Liver (tissue), 9 donors: Measurements from ENCODE around the gene COL4A4. TPM values are rescaled to one million over a fixed set of nuclear protein-coding genes. Genes with fewer than 3 reads are reported as not detected.
A peak's percentile ranks its signal among the peaks of the same experiment; 100 is the strongest.

ENCODE experiments used
- DNase-seq: peaks from one replicate; pipeline ENCODE4 v3.0.0-alpha.2; 2017; ENCODE audit warnings: low spot score
- H3K27ac ChIP-seq, 2 donors: one replicate each; pipeline ENCODE4 v1.7.0; 2013; ENCODE audit warnings: inconsistent platforms in 2 of 2, low read length in 2 of 2, control low read depth in 1 of 2, low read depth in 1 of 2, mild to moderate bottlenecking in 1 of 2
- H3K27me3 ChIP-seq, 4 donors: one replicate each; pipeline versions ENCODE4 v1.6.1 to v1.7.0; 2013; ENCODE audit warnings: low read length in 3 of 4, inconsistent platforms in 1 of 4, mild to moderate bottlenecking in 1 of 4, moderate library complexity in 1 of 4; ENCODE audit not compliant: control insufficient read depth in 4 of 4, insufficient read depth in 4 of 4
- H3K36me3 ChIP-seq, 4 donors: one replicate each; pipeline versions ENCODE4 v1.6.1 to v1.7.0; 2013; ENCODE audit warnings: low read length in 3 of 4, mild to moderate bottlenecking in 3 of 4, low read depth in 1 of 4, moderate library complexity in 1 of 4; ENCODE audit not compliant: control insufficient read depth in 4 of 4, insufficient read depth in 3 of 4
- H3K4me1 ChIP-seq, 4 donors: one replicate each; pipeline versions ENCODE4 v1.6.1 to v1.7.0; 2013; ENCODE audit warnings: low read length in 3 of 4, mild to moderate bottlenecking in 3 of 4, moderate library complexity in 1 of 4; ENCODE audit not compliant: control insufficient read depth in 4 of 4, insufficient read depth in 4 of 4
- H3K4me3 ChIP-seq, 3 donors: one replicate each; pipeline versions ENCODE4 v1.6.1 to v1.7.0; 2013; ENCODE audit warnings: low read length in 3 of 3, control low read depth in 1 of 3, low read depth in 1 of 3, mild to moderate bottlenecking in 1 of 3
- H3K9ac ChIP-seq, 2 donors: one replicate each; pipeline ENCODE4 v1.7.0; 2013; ENCODE audit warnings: low read length in 2 of 2, mild to moderate bottlenecking in 2 of 2, moderate library complexity in 2 of 2, control low read depth in 1 of 2, low read depth in 1 of 2
- H3K9me3 ChIP-seq, 4 donors: one replicate each; pipeline versions ENCODE4 v1.6.1 to v1.7.0; 2013; ENCODE audit warnings: low read length in 3 of 4; ENCODE audit not compliant: control insufficient read depth in 4 of 4
- FOXA1 ChIP-seq: IDR thresholded peaks from 2 replicates; pipeline ENCODE4 v1.6.1; 2016; ENCODE audit warnings: antibody characterized with exemption
- GABPA ChIP-seq, 2 donors: IDR thresholded peaks in 1 of 2; conservative IDR thresholded peaks in 1 of 2; 2 replicates each; pipeline ENCODE4 v1.6.1; 2016; ENCODE audit warnings: antibody characterized with exemption in 2 of 2, mild to moderate bottlenecking in 1 of 2, moderate library complexity in 1 of 2
- HNF4A ChIP-seq, 2 donors: conservative IDR thresholded peaks; 2 replicates each; pipeline ENCODE4 v1.6.1; 2016; ENCODE audit warnings: antibody characterized with exemption in 2 of 2, mild to moderate bottlenecking in 2 of 2
- JUND ChIP-seq, 2 donors: IDR thresholded peaks; 2 replicates each; pipeline ENCODE4 v1.6.1; 2016; ENCODE audit warnings: antibody characterized with exemption in 2 of 2
- NR2F2 ChIP-seq: IDR thresholded peaks from 2 replicates; pipeline ENCODE4 v1.6.1; 2016; ENCODE audit warnings: antibody characterized with exemption
- RAD21 ChIP-seq, 2 donors: IDR thresholded peaks; 2 replicates each; pipeline ENCODE4 v1.6.1; 2016; ENCODE audit warnings: antibody characterized with exemption in 2 of 2, mild to moderate bottlenecking in 2 of 2
- RXRA ChIP-seq, 2 donors: IDR thresholded peaks; 2 replicates each; pipeline ENCODE4 v1.6.1; 2017 to 2018; ENCODE audit warnings: antibody characterized with exemption in 2 of 2, mild to moderate bottlenecking in 1 of 2
- SP1 ChIP-seq: IDR thresholded peaks from 2 replicates; pipeline ENCODE4 v1.6.1; 2018; ENCODE audit warnings: antibody characterized with exemption, mild to moderate bottlenecking
- WGBS: extraction: QIAGEN DNeasy Blood & Tissue Kit; methylation state at CpG from one replicate; pipeline ENCODE4 v1.1.7; 2013; 5-methylcytosine and 5-hydroxymethylcytosine counted together
- polyA plus RNA-seq, 2 donors: library from polyadenylated mRNA; stranded (reverse) in 1 of 2; unstranded in 1 of 2; fragments of 200-250 nt in 1 of 2; fragments of >200 nt in 1 of 2; fragmentation: Nextera tagmentation in 1 of 2; extraction: Ambion mirVana in 1 of 2; gene quantifications; one replicate each; pipeline versions ENCODE4 v1.2.1 to v1.2.3, GENCODE V29; 2013 to 2015
- total RNA-seq, 2 donors: library from RNA; depleted of rRNA; stranded (reverse); fragments of >200 nt; gene quantifications; one replicate each; pipeline ENCODE4 v1.2.3, GENCODE V29; 2014
- TF ChIP-seq, protein P1 (sequence below): IDR thresholded peaks from 2 replicates; pipeline ENCODE4 v1.6.1; 2016; ENCODE audit warnings: antibody characterized with exemption
- TF ChIP-seq, protein P2 (sequence below): IDR thresholded peaks from 2 replicates; pipeline ENCODE4 v1.6.1; 2016; ENCODE audit warnings: antibody characterized with exemption
- donor health status: healthy.
- donor health status: healthy.
- donor health status: healthy.
- donor health status: healthy.
- donor health status: healthy.

Gene COL4A4
- total and polyA plus RNA-seq, 4 donors: 0.14 to 3.8 (median 0.82) TPM

DNA sequence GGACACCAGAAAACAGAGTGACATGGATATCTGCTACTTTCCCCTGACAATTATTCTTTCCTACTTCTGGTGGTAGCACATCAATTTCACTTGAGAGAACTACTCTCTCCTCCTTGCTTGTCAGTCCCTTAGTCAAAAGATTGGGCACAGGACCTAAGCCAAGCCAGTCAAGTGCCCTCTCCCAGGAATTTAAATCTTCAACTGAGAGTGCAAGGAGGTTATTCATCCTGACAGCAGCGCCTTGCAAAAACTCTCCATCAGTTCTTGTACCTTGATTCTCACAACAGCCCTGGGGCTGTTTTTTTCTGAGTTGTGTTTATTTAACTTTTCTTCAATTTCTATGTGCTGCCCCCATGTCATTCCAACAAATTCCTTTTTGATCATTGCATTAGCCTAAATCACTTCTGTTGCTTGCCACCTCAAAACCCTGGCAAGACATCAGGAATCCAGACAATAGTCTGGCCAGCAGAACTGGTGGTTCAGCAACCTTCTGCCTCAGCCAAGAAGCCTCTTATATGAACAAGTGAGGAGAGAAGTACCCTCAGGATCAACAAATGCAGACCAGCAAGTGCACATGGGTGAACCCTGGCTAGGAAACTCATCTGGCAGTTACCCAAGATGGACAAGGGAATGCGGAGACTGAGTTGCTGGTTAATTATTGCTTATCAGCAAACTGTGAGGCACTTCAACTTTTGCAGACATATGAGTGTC is 19.8 kb upstream of the COL4A4 start:
- TF ChIP-seq HNF4A (conservative IDR thresholded peaks at IDR 0.05) (peak in 1 of 2 donors; percentile 16), RXRA (IDR thresholded peaks at IDR 0.05) (peak in 1 of 2 donors; percentile 39)
- TF ChIP-seq, protein P1, sequence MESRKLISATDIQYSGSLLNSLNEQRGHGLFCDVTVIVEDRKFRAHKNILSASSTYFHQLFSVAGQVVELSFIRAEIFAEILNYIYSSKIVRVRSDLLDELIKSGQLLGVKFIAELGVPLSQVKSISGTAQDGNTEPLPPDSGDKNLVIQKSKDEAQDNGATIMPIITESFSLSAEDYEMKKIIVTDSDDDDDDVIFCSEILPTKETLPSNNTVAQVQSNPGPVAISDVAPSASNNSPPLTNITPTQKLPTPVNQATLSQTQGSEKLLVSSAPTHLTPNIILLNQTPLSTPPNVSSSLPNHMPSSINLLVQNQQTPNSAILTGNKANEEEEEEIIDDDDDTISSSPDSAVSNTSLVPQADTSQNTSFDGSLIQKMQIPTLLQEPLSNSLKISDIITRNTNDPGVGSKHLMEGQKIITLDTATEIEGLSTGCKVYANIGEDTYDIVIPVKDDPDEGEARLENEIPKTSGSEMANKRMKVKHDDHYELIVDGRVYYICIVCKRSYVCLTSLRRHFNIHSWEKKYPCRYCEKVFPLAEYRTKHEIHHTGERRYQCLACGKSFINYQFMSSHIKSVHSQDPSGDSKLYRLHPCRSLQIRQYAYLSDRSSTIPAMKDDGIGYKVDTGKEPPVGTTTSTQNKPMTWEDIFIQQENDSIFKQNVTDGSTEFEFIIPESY: no peak
- DNase-seq: no peak
- WGBS: 55% methylated on average over 2 of the region's 2 CpGs

DNA sequence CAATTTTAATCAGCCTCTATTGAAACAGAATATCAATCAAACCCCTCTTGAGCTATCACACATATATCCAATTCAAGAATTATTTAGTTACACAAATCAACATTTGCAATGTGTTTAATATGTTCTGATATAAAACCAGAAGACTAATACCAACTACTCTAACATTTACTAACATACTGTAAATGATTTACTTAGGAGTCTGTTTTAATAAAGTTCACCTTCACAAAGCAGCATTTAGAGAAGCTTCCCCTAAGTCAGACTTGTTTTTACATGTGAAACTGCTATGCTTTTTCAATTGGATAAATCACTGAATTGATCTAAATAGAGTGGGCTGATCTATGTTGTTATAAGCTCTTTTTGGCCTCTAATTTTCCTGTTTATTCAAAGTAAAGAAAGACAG is 18.8 kb upstream of the COL4A4 start:
- no peak overlapping the region for H3K4me3 ChIP-seq
- H3K36me3 ChIP-seq: no peaks in the 10 kb centered on the region
- H3K27ac ChIP-seq: no peak overlapping the region
- peaks cover 2 to 18% (median 14%) of the 10 kb centered on the region in 4 donors for H3K4me1 ChIP-seq
- no peaks in the 10 kb centered on the region for H3K27me3 ChIP-seq
- DNase-seq: no peak
- no peaks in the 10 kb centered on the region for H3K9me3 ChIP-seq
- no peak overlapping the region for H3K9ac ChIP-seq
- TF ChIP-seq JUND (IDR thresholded peaks at IDR 0.05) (no peak), GABPA (IDR thresholded peaks at IDR 0.05 in 1 of 2, conservative IDR thresholded peaks at IDR 0.05 in 1 of 2) (no peak), SP1 (no peak), NR2F2 (no peak)
- TF ChIP-seq, protein P1: no peak

More for the DNA sequence above, 19.8 kb upstream of the COL4A4 start:
- Histone ChIP-seq H3K4me3 (no peak overlapping the region), H3K9ac (no peak overlapping the region), H3K9me3 (no peaks in the 10 kb centered on the region), H3K27ac (no peak overlapping the region), H3K27me3 (no peaks in the 10 kb centered on the region), H3K36me3 (no peaks in the 10 kb centered on the region), H3K4me1 (peaks cover 2 to 18% (median 14%) of the 10 kb centered on the region in 4 donors)

DNA sequence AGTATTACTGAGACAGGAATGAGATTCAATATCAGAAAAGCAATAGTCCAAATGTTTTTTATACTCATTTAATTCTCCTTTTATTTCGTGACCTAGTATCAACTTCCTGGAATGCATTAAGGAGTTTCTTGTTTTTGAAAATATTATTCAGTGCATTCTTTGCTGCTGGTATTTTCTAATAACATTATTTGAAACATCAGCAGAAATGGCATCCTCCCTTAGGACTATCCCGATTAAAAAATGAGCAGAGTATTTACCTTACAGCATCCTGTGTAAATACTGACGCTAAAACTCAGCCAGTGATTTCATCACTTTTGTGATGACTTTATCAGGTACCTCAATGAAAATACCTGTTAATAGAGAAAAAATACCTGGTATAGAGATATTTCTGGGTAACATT is 16.8 kb upstream of the COL4A4 start:
- Histone ChIP-seq H3K9me3 (no peaks in the 10 kb centered on the region), H3K4me1 (peaks cover 2 to 18% (median 14%) of the 10 kb centered on the region in 4 donors), H3K4me3 (no peak overlapping the region), H3K27me3 (no peaks in the 10 kb centered on the region), H3K36me3 (no peaks in the 10 kb centered on the region), H3K27ac (no peak overlapping the region), H3K9ac (no peak overlapping the region)
- TF ChIP-seq RAD21 (IDR thresholded peaks at IDR 0.05): no peak
- no peak for TF ChIP-seq RXRA (IDR thresholded peaks at IDR 0.05)
- no peak for TF ChIP-seq FOXA1
- no peak for TF ChIP-seq NR2F2
- TF ChIP-seq, protein P1: no peak
- TF ChIP-seq, protein P2, sequence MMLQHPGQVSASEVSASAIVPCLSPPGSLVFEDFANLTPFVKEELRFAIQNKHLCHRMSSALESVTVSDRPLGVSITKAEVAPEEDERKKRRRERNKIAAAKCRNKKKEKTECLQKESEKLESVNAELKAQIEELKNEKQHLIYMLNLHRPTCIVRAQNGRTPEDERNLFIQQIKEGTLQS: no peak
- DNase-seq: no peak
- 35% methylated on average over 3 of the region's 3 CpGs for WGBS
